ENCODE measurements around the gene CACFD1. TPM values are rescaled to one million over a fixed set of nuclear protein-coding genes. Genes with fewer than 3 reads are reported as not detected.

The CACFD1 gene
- total and polyA plus RNA-seq, 2 of the 13 experiments (the other 11 are each of a cell fraction or from before 2014, with no cell fraction given): 13.8 to 14.6 TPM

DNA sequence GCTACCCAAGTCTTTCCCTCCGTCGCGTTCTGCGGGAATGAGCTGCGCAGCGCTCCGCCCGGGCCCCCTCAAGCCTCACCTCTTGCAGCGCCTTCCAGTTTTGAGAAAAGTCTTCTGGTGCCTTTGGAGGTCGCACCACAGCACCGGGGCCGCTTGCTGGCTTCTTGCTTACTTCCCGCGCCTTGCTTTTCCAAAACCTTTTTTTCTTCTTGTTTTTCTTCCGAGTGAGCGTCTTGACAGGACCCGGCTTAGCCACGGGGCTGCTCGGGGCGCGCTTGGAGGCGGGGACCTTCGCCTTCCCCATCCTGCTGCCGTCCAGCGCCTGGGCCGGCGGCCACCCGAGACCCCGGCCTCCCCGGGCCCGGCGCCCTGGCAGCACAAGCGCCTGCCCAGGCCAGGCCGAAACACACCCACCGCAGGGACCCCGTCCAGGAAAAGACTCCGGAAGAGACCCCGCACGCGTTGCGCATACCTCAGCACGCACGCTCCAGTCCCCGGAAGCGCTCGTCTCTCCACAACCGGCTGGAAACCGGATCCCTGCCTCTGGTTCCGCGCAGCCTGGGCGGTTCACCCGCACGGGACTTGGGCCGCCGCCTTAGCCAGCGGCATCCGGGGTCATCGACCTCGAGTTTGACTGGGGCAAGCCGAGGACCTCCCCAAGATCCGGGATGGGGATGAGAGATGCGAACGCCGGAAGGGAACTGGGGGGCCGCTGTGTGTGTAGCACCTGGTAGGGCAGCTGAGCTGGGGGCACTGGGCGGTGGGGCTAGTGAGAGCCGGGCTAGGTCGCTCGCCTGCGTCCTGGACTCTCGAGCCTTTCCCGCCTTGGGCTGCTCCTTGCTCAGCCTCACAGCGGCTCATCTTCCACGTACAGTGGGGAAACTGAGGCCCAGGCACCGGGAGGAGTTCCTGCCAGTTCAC, 42.0 kb upstream of the CACFD1 start, which contains the start of gene REXO4:
REXO4 (minus strand) TSS at position 470 of the 921 bp plus-strand sequence; CDS start at position 304, 166 bp downstream.
- intact Hi-C loops (cut with micrococcal nuclease; ENCODE audit: unreplicated experiment): no loop called here
- Histone ChIP-seq H4K20me1 (ENCODE audit: insufficient read depth, low read length) (no peaks in the 10 kb centered on the region), H2AFZ (ENCODE audit: low read length) (no peak within 1 kb of the TSS), H3K36me3 (replicated peaks in 1 of 2; ENCODE audit: control insufficient read depth in 1 of 2, insufficient read depth in 2 of 2, low read length in 2 of 2) (peaks cover 11 to 29% of the 10 kb centered on the region in 2 experiments; a peak in 4 of 5 replicates), H3K4me3 (replicated peaks in 1 of 3; ENCODE audit: insufficient read depth in 1 of 3, low read depth in 2 of 3, low read length in 3 of 3) (peak within 1 kb of the TSS; percentile 71 to 89 (median 84)), H3K9me3 (ENCODE audit: low read length) (no peaks in the 10 kb centered on the region), H3K4me1 (ENCODE audit: insufficient read depth, low read length) (peaks cover 70% of the 10 kb centered on the region), H3K79me2 (ENCODE audit: insufficient read depth, low read length) (peaks cover 36% of the 10 kb centered on the region), H3K9ac (ENCODE audit: insufficient read depth, low read depth, low read length) (peak within 1 kb of the TSS; percentile 88), H3K27ac (ENCODE audit: extremely low read length, insufficient read depth, low read length) (peak within 1 kb of the TSS; percentile 95), H3K4me2 (ENCODE audit: low read depth, low read length) (peak within 1 kb of the TSS; percentile 86), H3K27me3 (ENCODE audit: control insufficient read depth in 1 of 2, insufficient read depth in 2 of 2, low read length in 2 of 2) (no peaks in the 10 kb centered on the region; a peak in 1 of 5 replicates)
- under 1% methylated on average over 49 of the region's 75 CpGs for WGBS (ENCODE audit: low lambda C conversion rate)
- TSS peak; percentile 79 for BruUV-seq (replicated peaks)
- ATAC-seq (peak; percentile 87), FAIRE-seq (peak; percentile 71), DNase-seq (ENCODE audit: low spot score) (peak; percentile 88)
- CTCF ChIA-PET (ENCODE audit: low intra/inter-chr PET ratio, low total read pairs): no interaction called here
- in situ Hi-C loops (cut with HindIII; ENCODE audit: extremely low pct_ligation_motif_present, low pct_unique_long_range_greater_than_20kb): no loop called here
- POLR2A ChIA-PET: interaction anchor here (1.3 to 2.9 kb wide), 5 partner anchors 20 to 70 kb away, joined by 3 to 19 read pairs (median 4); partner anchors contain the start of genes CACFD1, MED22, RPL7A and SLC2A6
- no peak for TF ChIP-seq ZNF737 (CRISPR knock-in tag; IDR thresholded peaks at IDR 0.05; ENCODE audit: borderline replicate concordance)
- TF ChIP-seq, protein P1, sequence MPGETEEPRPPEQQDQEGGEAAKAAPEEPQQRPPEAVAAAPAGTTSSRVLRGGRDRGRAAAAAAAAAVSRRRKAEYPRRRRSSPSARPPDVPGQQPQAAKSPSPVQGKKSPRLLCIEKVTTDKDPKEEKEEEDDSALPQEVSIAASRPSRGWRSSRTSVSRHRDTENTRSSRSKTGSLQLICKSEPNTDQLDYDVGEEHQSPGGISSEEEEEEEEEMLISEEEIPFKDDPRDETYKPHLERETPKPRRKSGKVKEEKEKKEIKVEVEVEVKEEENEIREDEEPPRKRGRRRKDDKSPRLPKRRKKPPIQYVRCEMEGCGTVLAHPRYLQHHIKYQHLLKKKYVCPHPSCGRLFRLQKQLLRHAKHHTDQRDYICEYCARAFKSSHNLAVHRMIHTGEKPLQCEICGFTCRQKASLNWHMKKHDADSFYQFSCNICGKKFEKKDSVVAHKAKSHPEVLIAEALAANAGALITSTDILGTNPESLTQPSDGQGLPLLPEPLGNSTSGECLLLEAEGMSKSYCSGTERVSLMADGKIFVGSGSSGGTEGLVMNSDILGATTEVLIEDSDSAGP (CRISPR knock-in tag; IDR thresholded peaks at IDR 0.05; ENCODE audit: borderline replicate concordance): peak; percentile 98
- TF ChIP-seq, protein P2, sequence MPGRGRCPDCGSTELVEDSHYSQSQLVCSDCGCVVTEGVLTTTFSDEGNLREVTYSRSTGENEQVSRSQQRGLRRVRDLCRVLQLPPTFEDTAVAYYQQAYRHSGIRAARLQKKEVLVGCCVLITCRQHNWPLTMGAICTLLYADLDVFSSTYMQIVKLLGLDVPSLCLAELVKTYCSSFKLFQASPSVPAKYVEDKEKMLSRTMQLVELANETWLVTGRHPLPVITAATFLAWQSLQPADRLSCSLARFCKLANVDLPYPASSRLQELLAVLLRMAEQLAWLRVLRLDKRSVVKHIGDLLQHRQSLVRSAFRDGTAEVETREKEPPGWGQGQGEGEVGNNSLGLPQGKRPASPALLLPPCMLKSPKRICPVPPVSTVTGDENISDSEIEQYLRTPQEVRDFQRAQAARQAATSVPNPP (CRISPR knock-in tag; IDR thresholded peaks at IDR 0.05): peak; percentile 44; the same call in 1 of the 2 replicates
- TF ChIP-seq ZNF839 (CRISPR knock-in tag; IDR thresholded peaks at IDR 0.05; ENCODE audit: borderline replicate concordance): no peak
- TF ChIP-seq, protein P3, sequence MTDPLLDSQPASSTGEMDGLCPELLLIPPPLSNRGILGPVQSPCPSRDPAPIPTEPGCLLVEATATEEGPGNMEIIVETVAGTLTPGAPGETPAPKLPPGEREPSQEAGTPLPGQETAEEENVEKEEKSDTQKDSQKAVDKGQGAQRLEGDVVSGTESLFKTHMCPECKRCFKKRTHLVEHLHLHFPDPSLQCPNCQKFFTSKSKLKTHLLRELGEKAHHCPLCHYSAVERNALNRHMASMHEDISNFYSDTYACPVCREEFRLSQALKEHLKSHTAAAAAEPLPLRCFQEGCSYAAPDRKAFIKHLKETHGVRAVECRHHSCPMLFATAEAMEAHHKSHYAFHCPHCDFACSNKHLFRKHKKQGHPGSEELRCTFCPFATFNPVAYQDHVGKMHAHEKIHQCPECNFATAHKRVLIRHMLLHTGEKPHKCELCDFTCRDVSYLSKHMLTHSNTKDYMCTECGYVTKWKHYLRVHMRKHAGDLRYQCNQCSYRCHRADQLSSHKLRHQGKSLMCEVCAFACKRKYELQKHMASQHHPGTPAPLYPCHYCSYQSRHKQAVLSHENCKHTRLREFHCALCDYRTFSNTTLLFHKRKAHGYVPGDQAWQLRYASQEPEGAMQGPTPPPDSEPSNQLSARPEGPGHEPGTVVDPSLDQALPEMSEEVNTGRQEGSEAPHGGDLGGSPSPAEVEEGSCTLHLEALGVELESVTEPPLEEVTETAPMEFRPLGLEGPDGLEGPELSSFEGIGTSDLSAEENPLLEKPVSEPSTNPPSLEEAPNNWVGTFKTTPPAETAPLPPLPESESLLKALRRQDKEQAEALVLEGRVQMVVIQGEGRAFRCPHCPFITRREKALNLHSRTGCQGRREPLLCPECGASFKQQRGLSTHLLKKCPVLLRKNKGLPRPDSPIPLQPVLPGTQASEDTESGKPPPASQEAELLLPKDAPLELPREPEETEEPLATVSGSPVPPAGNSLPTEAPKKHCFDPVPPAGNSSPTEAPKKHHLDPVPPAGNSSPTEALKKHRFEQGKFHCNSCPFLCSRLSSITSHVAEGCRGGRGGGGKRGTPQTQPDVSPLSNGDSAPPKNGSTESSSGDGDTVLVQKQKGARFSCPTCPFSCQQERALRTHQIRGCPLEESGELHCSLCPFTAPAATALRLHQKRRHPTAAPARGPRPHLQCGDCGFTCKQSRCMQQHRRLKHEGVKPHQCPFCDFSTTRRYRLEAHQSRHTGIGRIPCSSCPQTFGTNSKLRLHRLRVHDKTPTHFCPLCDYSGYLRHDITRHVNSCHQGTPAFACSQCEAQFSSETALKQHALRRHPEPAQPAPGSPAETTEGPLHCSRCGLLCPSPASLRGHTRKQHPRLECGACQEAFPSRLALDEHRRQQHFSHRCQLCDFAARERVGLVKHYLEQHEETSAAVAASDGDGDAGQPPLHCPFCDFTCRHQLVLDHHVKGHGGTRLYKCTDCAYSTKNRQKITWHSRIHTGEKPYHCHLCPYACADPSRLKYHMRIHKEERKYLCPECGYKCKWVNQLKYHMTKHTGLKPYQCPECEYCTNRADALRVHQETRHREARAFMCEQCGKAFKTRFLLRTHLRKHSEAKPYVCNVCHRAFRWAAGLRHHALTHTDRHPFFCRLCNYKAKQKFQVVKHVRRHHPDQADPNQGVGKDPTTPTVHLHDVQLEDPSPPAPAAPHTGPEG (CRISPR knock-in tag; IDR thresholded peaks at IDR 0.05): no peak
- peak; percentile 99 for TF ChIP-seq NR2C2 (CRISPR knock-in tag; IDR thresholded peaks at IDR 0.05; ENCODE audit: borderline replicate concordance)
- peak; percentile 86 for TF ChIP-seq ZNF331 (CRISPR knock-in tag; IDR thresholded peaks at IDR 0.05)
- TF ChIP-seq ZNF451 (CRISPR knock-in tag; IDR thresholded peaks at IDR 0.05): peak; percentile 47; the same call in 1 of the 2 replicates
- TF ChIP-seq ZNF652 (CRISPR knock-in tag; IDR thresholded peaks at IDR 0.05; ENCODE audit: borderline replicate concordance, low read depth): 0 out of 2 replicates have a peak, but pooled peaks have one; percentile 18
- TF ChIP-seq ZNF33B (CRISPR knock-in tag; IDR thresholded peaks at IDR 0.05): peak; percentile 94; the same call in 1 of the 2 replicates
- TF ChIP-seq AGO2 (optimal IDR thresholded peaks at IDR 0.05; ENCODE audit: low read depth, low read length): no peak
- TF ChIP-seq MEF2D (CRISPR knock-in tag; IDR thresholded peaks at IDR 0.05): peak; percentile 90
- TF ChIP-seq FOXC1 (CRISPR knock-in tag; IDR thresholded peaks at IDR 0.05; ENCODE audit: borderline replicate concordance): peak; percentile 87; the same call in 1 of the 2 replicates

Measured in HepG2 (cell line).